ENCODE data around the gene PDE4B.

The PDE4B gene

DNA sequence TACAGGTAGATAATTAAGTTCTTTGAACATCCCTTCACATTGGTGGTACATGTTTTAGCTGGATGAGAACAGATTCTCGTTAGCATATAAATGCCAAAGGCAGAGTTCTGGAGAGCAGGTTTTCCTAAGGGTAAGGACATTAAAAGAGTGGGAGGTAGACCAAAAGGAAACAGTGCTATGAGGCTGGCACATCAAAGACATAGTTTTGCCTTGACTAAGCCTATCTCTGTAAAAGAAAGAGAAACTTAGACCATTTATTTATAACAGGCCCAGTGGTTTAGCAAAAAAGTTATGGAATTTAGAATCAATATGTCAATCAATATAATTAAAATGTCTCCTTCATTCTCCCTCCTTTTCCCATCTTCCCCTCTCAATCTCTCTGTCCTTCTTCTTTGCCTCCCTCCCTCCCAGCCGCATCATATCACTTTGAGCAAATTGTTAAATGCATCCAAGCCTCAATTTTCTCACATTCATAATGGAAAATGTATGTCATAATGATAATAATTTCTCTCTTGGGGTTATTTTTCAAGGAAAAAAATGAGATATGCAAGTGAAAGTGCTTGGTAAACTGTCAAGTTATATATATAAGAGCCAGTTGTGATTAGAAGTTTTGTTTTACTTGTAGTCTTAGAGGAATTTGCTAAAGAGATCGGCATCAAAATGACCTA lies 531.4 kb downstream of the PDE4B start:
- no peak for DNase-seq

DNA sequence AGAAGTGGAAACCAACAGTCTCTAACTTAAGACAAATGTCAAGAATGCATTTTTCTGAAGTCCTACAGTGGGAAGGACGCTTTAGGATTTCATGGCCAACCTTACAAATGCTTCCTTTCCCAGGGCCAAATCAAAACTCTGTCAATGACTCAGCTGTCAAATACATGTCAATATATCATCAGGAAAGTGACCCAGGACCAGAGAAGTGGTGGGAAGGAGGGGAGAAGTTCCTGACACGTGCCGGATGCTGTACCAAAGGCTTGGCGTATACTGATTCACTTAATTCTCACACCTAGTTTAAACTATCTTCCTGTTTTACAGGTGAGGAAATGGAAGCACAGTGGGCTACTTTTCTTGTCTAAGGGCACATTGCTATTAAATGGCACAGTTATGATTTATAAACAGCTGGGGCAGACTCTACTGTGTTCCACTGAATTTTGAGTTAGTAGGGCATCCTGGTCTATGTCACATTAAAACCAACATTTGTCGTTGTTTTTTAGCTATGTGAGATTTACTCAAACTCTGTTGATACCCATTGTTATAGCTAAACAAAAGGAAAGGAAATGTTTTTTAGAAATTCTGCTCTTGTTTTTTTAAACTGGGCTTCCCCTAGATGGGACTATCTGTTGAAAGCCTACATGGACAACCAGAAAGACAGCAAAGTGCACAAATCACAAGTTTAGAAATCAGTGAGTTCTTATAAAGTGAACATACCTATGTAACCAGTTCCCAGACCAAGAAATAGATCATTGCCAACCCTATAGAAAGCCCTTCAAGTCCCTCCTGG lies 533.1 kb downstream of the PDE4B start:
- no peak for DNase-seq

DNA sequence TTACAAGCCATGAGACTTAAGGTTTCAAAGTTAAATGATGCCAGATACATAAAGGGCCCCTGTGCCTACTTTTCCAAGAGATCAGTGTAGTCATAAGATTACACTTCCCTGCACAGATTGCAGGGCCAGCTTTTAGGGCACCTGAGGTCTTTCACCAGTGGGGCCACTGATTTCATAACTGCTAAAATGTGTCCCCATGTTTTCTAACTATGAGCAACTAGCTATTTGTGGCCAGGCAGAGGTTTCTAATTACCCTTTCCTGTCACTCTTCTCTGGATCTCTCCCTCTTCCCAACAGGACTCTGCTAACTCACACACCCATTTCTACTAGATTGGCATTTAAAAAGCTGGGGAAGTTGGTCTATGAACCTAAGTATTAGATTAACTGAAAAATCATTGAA lies 534.2 kb downstream of the PDE4B start:
- no peak for DNase-seq

DNA sequence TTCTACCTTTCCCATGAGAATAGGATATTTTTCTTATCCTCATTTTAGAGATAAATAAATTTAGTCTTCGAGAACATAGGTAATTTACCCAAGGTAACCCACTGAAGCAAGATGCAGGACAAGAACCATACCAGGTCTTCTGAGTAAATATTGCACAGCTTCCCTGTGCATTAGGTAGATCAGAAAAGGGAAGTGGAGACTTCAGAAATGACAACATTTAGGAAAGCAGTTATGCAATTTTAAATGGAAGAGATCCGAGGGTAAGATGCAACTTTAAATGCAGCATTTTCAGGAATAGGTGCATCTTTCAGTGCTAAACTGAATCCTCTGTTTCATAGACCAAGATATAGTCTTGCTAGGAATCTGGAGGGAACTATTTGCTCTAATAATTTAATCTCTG lies 534.9 kb downstream of the PDE4B start:
- DNase-seq = no peak

DNA sequence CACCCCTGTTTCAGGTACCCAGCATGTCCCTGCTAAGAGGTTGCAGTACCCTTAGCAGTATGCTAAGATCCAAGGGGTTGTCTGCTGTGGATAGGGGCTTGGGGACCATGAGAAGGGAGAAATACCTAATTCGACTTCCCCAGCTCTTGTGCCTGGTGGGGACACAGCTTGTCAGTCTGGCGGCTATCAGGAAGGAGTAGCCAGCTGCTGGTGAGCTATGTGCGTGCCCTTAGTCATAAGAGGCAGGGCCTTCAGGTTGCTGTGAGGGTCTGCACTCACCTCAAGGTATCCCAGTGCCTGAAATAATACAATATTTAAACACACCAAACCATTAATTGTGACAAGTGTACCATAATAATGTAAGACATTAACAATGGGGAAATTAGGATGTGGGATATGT lies 536.2 kb downstream of the PDE4B start:
- DNase-seq = no peak

DNA sequence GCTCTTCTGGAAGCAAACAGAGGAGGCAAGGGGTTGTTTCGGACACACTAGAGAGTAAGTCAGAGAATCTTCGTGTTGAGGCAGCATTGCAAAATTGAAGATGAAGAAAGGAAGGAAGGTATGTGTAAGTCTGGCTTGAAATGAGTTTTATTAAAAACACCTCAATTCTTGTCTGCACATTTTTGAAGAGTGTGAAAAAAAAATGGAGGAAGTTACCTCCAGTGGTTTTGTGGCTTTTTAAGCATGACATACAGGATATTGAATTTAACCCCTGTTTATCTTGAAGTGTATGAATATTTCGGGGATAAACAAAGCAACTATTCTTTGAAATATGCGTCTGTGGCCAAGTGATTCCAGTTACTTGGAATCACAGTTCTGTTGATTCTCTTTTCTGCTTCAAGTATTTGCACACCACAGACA lies 538.0 kb downstream of the PDE4B start:
- peak; percentile 72 for DNase-seq

DNA sequence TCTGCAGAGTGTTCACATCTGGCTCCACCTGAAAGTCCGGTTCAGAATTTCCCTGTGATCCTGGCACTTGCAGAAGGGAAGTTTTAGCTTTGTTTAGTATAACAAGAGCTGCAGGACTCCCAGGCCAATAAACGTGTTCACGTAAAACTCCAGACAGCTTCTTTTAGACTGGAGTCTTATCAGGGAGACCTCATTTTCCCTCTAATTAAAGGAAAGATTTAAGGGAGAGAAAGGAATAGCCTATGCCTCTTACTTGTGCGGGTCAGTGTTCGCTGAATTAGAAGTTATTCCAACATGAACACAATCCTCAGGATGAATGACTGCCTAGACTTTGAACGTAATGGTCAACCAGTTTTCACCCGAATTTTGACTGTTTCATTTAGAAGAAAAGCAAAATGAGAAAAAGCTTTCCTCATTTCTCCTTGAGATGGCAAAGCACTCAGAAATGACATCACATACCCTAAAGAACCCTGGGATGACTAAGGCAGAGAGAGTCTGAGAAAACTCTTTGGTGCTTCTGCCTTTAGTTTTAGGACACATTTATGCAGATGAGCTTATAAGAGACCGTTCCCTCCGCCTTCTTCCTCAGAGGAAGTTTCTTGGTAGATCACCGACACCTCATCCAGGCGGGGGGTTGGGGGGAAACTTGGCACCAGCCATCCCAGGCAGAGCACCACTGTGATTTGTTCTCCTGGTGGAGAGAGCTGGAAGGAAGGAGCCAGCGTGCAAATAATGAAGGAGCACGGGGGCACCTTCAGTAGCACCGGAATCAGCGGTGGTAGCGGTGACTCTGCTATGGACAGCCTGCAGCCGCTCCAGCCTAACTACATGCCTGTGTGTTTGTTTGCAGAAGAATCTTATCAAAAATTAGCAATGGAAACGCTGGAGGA lies 539.2 kb downstream of the PDE4B start:
- DNase-seq = peak; percentile 61

DNA sequence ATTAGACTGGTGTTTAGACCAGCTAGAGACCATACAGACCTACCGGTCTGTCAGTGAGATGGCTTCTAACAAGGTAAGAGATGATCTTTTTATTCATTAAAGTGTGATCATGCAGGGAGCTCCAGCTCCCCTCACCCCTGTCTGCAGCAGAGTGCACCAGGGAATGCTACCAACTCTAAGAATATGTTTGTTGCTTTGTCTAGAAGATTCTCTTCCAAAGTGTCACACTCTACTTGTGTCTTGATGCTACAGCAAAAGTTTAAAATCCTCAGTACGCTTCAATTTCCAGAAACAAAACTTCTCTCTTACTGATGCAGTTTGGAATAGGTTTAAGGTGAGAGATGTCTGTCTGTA lies 539.8 kb downstream of the PDE4B start:
- DNase-seq = no peak

DNA sequence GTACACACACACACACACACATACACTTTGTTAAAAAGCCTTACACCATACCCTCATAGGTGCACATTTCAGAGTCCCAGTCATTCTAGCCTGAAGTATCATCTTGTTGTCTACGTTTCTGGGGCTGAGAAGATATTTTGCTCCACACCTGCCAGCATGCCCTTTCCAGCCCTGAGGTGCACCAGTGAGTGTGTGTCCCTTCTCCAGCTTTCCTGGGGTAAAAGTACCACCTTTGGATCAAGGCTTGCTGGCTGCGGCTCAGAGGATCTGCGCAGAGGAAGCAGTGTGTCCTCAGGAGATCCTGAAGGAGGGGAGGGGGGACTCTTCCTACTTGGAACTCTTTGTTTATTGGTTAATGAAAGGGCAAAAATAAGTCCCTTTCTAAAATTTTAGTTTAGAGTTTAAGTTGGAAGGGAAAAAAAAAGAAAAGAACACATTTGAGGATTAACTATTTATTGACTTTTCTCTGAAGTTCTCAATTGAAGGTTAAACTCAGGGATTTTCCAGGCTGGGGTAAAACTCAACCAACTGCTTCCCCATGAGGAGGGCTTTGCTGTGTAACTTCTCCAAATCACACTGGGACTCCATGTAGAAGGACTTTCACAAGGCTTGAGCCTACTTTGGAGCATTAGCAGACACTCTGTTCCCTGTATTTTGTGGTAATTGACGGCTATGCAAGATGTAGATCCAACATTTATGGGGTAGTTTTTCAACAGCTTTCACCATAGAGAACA lies 540.9 kb downstream of the PDE4B start:
- DNase-seq = peak; percentile 40

DNA sequence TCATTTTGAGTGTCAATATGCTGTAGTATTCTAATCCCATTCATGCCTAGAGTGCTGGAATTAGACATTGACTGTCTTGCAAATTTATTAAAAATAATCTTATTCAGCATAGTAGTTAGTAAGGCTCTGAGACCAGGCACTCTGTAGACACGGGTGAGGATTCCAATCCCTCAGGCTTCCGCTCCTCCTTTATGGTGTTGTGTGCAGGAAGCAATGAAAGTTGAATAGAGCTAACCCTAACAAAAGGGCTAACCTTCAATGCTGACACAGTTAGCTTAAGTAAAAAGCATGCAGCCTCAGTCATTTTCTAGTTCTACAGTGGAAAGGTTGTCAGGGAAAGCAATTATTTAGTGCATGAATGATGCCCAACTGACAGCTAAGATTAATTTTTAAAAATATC lies 541.6 kb downstream of the PDE4B start:
- DNase-seq = peak; percentile 38

DNA sequence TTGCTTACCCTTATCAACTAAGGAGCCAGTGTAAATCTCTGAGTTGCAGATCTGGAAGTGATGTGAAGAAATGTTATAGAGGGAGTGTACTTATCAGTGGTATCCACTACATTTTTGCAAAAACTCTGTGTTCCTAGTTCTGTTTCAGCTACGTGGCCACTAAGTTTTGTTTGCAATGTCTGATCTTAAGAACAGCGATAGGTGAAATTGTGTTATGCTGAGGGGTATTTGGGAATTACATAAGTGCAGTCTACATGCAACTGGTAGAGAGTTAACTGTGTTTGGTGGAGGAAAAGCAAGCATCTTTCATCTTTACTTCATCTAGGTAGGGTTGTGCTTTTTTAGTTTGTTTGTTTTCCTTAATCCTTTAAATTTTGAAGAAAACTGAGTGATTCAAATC lies 542.4 kb downstream of the PDE4B start:
- DNase-seq = no peak

DNA sequence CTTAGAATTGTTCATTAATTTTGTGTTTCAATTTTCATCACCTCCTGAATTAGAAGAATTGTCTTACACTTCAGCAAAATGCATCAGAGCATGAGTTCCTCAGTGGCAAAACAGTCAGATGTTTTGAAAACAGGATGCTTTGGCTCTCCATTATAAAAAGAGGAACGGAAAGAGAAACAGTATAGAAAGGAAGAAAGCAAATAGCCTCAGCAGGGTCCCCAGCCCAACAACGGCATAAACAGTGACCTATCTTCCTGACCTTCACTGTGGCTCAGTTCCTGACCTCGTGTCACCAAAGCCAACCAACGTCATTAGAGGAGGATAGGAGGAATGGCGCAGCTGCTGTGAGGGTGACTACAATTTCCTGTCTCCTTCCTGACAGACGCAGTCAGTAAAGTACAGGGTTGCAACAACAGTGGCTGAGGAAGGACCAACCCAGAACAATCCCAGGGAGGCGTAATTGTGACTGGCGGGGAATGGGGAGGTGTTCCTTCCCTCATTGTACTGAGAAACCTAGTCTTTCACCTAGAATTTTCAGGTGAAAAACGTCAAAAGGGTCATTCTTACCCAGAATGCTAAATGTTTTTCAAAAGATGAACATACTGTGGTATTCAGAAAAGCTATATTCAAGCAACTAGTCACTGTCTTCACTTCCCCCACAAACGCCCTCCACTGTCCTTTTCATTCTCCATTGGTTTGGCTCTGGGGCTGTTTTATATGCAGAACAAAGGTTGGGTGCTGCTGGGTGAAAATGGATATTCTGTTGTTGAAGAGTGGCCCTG lies 543.4 kb downstream of the PDE4B start:
- peak; percentile 87 for DNase-seq

DNA sequence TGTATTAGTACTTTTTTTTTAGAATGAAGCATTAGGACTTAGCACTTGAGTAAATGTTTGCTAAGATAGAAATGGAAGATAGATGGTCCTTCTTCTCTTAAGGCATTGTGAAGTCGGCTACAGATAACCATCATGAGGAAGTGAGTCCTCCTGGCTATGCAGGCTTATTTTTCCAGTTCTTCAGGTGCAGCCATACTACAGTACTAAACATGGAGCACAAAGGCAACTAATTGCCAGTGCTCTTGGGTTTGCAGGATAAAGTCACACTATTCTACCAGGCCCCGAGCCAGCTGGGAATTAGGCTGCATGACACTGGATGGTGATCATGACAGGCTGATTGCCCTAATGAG lies 543.9 kb downstream of the PDE4B start:
- DNase-seq = no peak

DNA sequence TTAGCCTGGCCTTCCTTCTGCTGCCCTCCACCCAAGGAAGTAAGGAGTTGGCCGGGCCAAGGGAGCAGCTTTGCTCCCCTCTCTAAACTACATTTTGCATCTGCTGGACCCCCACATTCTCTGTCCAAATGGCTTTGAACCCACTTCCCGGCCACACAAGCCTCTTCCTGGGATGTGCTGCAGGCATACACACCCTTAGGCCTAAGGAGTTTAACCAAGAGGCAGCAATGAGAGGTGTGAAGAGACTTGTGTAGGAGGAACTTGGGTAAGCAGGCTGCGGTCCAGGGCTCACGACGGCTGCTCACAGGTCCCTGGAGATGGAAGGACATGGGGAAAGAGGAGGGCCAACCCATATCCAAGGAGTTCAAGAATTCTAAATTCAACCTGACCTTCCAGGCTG lies 544.6 kb downstream of the PDE4B start:
- DNase-seq = no peak

DNA sequence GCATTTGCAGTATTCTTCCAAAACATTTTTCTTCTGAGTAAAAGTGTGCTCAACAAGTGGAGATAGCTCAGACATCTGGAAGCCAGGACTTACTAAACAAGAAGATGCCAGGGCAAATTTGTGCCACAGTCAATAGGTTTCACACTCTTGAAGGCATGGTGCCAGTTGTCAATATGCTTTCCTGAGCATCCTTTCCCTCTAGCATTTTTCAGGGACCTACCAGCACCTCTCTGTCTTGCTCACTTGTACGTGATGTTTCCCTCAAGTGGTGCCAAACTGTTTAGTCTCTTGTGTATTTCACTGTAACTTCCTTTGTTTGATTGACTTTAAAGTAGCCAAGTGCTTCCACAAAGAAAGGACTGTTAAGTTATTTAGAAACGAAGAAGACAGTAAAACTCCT lies 547.2 kb downstream of the PDE4B start:
- peak; percentile 33 for DNase-seq

DNA sequence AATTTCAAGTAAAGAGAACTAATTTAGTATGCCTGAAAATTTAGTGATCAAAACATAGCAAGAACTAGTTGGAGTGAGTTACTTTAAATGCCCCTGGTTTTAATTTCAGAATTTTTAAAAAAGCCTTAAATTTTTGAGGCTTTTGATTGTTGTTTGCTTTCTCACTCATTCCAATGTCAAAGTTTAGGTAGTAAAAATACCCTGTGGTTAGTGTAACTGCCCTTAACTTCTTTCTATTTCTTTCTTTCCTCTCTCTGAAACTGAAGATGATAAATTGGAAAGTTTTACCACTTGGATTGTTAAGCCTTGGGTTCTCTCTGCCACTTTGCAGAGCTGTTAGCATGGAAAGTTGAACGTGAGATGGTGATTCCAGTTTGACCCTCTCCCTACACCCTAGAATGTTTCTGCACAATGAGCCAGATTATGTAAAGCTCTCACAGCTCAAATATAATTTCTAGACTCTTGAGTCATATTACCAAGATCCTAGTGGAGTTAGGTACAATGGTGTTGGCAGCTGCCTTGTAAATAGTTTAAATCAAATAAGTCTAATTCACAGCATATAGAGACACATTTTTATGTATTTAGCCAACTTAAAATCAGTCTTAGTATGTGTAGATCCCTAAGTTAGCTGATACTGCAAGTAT lies 548.9 kb downstream of the PDE4B start:
- no peak for DNase-seq

DNA sequence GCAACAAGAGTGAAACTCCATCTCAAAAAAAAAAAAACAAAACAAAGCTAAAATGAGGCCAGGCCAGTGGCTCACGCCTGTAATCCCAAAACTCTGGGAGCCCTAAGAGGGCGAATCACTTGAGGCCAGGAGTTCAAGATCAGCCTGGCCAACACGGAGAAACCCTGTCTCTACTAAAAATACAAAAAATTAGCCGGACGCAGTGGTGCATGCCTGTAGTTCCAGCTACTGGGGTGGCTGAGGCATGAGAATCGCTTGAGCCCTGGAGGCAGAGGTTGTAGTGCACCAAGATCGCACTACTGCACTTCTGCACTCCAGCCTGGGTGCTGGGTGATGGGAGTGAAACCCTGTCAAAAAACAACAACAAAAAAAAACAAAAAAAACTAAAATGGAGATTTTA lies 550.0 kb downstream of the PDE4B start:
- no peak for DNase-seq

DNA sequence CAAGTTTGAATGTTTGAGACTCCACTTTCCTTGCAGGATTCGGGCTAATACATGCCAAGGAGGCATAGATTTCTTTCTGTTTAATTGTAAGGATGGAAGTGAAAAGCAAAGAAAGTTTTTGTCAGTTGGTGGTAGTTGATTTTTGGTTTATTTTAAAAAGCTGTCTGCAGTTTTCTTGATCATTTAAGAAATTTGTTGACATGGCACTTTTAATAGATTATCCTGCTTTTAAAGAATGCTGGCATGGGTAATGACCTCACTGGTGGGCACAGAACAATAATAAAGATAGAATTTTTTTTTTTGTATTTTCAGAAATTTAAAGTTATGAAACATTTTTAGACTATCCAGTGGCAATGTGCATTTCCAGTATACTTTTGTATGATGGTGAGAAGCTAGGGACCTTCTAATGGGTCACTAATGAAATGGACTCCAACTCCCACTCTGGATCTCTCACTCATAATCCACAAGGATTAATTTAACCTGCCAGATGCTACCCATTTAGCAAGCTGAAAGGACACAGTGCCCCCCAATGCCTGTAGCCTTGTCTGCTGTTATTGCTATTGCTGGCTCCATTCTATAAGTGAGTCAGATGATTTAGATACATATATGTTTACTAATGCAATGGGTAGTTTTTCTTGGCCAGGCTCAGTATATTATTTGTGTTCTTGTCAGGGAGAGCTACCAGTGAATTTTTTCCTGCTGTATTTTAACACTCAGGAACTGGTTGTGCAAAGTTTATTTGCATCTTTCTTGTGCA lies 551.1 kb downstream of the PDE4B start:
- DNase-seq = no peak

DNA sequence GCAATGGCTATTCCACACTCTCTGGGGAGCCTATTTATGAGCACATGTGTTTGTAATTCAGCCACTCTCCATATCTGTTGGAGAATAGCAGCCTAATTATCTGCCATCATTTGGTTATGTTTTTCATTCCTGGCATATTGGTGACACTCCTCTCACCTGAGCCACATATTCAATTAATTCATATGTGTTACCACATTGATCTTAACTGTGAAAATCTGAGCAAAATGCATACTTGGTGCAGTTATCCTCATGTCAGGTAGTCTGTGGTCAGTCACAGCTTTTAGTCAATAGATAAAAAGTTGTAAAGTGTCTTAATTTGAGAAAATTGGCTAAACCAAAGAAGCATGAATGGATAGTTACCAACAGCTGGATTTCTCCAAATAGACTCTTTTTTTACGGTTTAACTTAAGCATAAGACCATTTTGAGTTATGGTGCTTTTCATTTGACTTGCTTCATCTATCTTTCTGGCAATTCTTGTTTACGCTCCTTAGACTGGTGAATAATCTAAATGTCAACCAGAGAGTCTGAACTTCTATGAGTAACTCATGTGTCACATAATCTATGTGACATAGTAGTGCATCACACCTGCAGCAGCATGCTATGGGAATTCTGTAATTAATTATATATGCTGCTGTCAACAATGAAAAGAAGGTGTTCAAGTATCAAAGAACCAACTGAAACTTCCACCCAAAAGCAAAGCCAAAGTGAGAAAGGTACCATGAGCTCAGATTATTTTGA lies 553.5 kb downstream of the PDE4B start:
- no peak for DNase-seq

DNA sequence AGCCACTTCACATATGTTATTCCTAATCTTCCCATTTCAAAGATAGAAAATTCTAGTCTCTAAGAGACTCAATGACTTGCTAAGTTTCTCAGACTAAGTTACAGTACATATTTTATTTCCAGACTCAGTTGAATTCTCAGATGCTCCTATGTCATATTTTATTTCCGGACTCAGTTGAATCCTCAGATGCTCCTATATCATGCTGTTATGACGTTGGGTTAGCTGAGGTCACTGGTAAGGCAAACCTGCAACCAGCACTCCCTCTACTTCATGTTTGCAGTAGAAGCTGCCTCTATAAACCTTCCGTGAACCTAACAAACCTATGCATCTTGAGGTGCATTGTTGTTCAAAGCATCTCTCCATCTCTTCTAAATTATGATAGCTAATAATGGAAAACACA lies 554.2 kb downstream of the PDE4B start:
- no peak for DNase-seq
